Lower leg skin (tissue), 3 donors: ENCODE results near the gene ZNF460.

Source experiments
- CTCF ChIP-seq, 3 donors: fragments of 450-650 bp; IDR thresholded peaks; one replicate each; pipeline ENCODE4 v1.5.1; 2016; ENCODE audit warnings: antibody characterized with exemption in 3 of 3, mild to moderate bottlenecking in 3 of 3, moderate library complexity in 2 of 3
- POLR2A ChIP-seq, 2 donors: fragments of 450-650 bp; IDR thresholded peaks; one replicate each; pipeline ENCODE4 v1.6.1; 2016 to 2017; ENCODE audit warnings: antibody characterized with exemption in 2 of 2, mild to moderate bottlenecking in 1 of 2, moderate library complexity in 1 of 2

GRCh38 chr19:57324992-57325391 is 44.7 kb downstream of the ZNF460 start:
- TF ChIP-seq CTCF (IDR thresholded peaks at IDR 0.05), result no peak
- no peak for TF ChIP-seq POLR2A (IDR thresholded peaks at IDR 0.05)
